ENCODE data around the gene ZFAND3.

- TF ChIP-seq CTCF (IDR thresholded peaks at IDR 0.05) (no peak), RAD21 (IDR thresholded peaks at IDR 0.05; ENCODE audit: low read length) (no peak), USF1 (IDR thresholded peaks at IDR 0.05; ENCODE audit: borderline replicate concordance, low read depth) (no peak), CHD2 (IDR thresholded peaks at IDR 0.05; ENCODE audit: low read length, partially characterized antibody) (no peak), RCOR1 (IDR thresholded peaks at IDR 0.05; ENCODE audit: low read length) (no peak), GABPA (IDR thresholded peaks at IDR 0.05; ENCODE audit: low read depth) (no peak), RFX5 (IDR thresholded peaks at IDR 0.05; ENCODE audit: low read length) (no peak), SMC3 (IDR thresholded peaks at IDR 0.05; ENCODE audit: low read depth, low read length) (no peak)
Observed at GRCh38 chr6:38001386-38001785, 181.9 kb downstream of the ZFAND3 start.

All from SK-N-SH (cell line).